ENCODE measurements around the gene NBPF1. TPM values are rescaled to one million over a fixed set of nuclear protein-coding genes. Genes with fewer than 3 reads are reported as not detected.
"Not testable (repeated sequence)": the region's sequence is repeated elsewhere in the genome, so short reads cannot be mapped to it uniquely, and the experiment has no call there.

The NBPF1 gene
- total RNA-seq, 1 experiment from 2014 or later = 27.7 TPM

DNA sequence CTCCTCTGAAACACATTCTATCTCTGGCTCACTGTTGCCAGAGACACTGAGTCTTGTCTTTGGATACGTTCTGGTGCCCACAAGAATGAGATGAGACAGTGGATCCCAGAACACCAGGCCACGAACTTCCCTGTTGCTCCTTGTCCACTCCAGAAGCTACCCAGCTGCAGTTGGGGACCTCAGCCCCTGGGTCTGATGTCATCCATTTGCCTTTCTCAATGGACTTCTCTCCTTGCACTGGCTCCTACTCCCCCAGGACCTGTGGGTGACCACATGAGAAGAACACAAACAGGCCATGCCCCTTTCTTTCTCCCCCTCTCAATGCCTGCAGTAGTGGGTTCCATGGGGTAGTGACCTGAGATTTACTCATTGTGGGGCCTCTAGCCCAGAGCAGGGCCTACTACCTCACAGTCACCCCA lies 5.9 kb downstream of the NBPF1 start:
- Histone ChIP-seq H3K27me3 (ENCODE audit: insufficient read depth, low read length) (no peaks in the 10 kb centered on the region; the same call in 1 of the 2 replicates), H4K20me1 (ENCODE audit: control insufficient read depth, insufficient read depth, insufficient read length) (no peaks in the 10 kb centered on the region), H2AK5ac (ENCODE audit: insufficient read length, low read length) (no peak overlapping the region), H3K56ac (ENCODE audit: insufficient read length, low read depth, low read length) (no peak overlapping the region), H3K18ac (ENCODE audit: insufficient read length, low read depth, low read length) (no peak overlapping the region), H2BK120ac (ENCODE audit: low read depth, low read length, poor library complexity, severe bottlenecking) (no peak overlapping the region), H2AFZ (ENCODE audit: low read length) (no peak overlapping the region), H2BK15ac (ENCODE audit: low read depth, low read length) (no peak overlapping the region), H4K5ac (ENCODE audit: insufficient read length, low read depth, low read length) (no peak overlapping the region), H2BK12ac (ENCODE audit: insufficient read length, low read depth, low read length) (no peak overlapping the region), H3K9ac (ENCODE audit: extremely low read depth, insufficient read length, low read length) (no peak overlapping the region), H3K23ac (ENCODE audit: insufficient read length, low read depth, low read length) (no peak overlapping the region), H3K27ac (ENCODE audit: insufficient read length, low read depth, low read length) (no peak overlapping the region), H3K23me2 (ENCODE audit: insufficient read length, low read depth, low read length, poor library complexity, severe bottlenecking) (peaks cover 2% of the 10 kb centered on the region), H4K91ac (ENCODE audit: insufficient read length, low read depth, low read length) (no peak overlapping the region), H3K9me3 (ENCODE audit: control insufficient read depth, low read depth, low read length) (no peaks in the 10 kb centered on the region), H2BK20ac (ENCODE audit: low read depth, low read length, poor library complexity, severe bottlenecking) (no peak overlapping the region), H3K79me1 (ENCODE audit: insufficient read depth, low read depth, low read length, poor library complexity, severe bottlenecking) (no peaks in the 10 kb centered on the region), H4K8ac (replicated peaks; ENCODE audit: insufficient read length, low read depth, low read length) (no peak overlapping the region), H3K79me2 (ENCODE audit: insufficient read depth, low read length) (no peaks in the 10 kb centered on the region), H2BK5ac (ENCODE audit: insufficient read length, low read length) (no peak overlapping the region), H3K4ac (ENCODE audit: low read depth, low read length) (no peak overlapping the region), H3T11ph (ENCODE audit: low read length) (no peak overlapping the region), H3K4me2 (ENCODE audit: insufficient read depth, insufficient read length, low read length) (no peak overlapping the region), H3K4me1 (ENCODE audit: insufficient read depth, low read length) (no peaks in the 10 kb centered on the region; the same call in 1 of the 2 replicates), H3K14ac (ENCODE audit: insufficient read depth, low read length) (no peak overlapping the region)
- Mint-ChIP-seq H3K27me3 (ENCODE audit: low read depth) (no peaks in the 10 kb centered on the region), H3K9me3 (no peaks in the 10 kb centered on the region), H3K36me3 (ENCODE audit: insufficient read depth in 1 of 3, low read depth in 3 of 3) (no peaks in the 10 kb centered on the region), H3K4me3 (no peak overlapping the region), H3K27ac (no peak overlapping the region), H3K4me1 (no peaks in the 10 kb centered on the region)
- peak; percentile 35 for DNase-seq
- TF ChIP-seq CTCF (conservative IDR thresholded peaks at IDR 0.05) = no peak
- no CpG with 5 or more reads among the region's 2 CpGs for WGBS (ENCODE audit: extremely low coverage, insufficient read length, low lambda C conversion rate)

GRCh38 chr1:16606666-16607432 lies 6.5 kb downstream of the NBPF1 start:
- not testable (repeated sequence) for H4K8ac ChIP-seq (replicated peaks; ENCODE audit: insufficient read length, low read depth, low read length); H3K23me2 ChIP-seq (ENCODE audit: insufficient read length, low read depth, low read length, poor library complexity, severe bottlenecking); H3K9me3 ChIP-seq (ENCODE audit: control insufficient read depth, low read depth, low read length); H2BK12ac ChIP-seq (ENCODE audit: insufficient read length, low read depth, low read length); H2AFZ ChIP-seq (ENCODE audit: low read length); H3K9ac ChIP-seq (ENCODE audit: extremely low read depth, insufficient read length, low read length); H3K27ac Mint-ChIP-seq; H3K27me3 ChIP-seq (ENCODE audit: insufficient read depth, low read length); H2AK5ac ChIP-seq (ENCODE audit: insufficient read length, low read length); H2BK20ac ChIP-seq (ENCODE audit: low read depth, low read length, poor library complexity, severe bottlenecking); H3T11ph ChIP-seq (ENCODE audit: low read length); H3K27ac ChIP-seq (ENCODE audit: insufficient read length, low read depth, low read length); H4K20me1 ChIP-seq (ENCODE audit: control insufficient read depth, insufficient read depth, insufficient read length); H3K23ac ChIP-seq (ENCODE audit: insufficient read length, low read depth, low read length); H3K4me3 Mint-ChIP-seq; H3K4me2 ChIP-seq (ENCODE audit: insufficient read depth, insufficient read length, low read length); H3K4me1 ChIP-seq (ENCODE audit: insufficient read depth, low read length); H2BK15ac ChIP-seq (ENCODE audit: low read depth, low read length); H3K9me3 Mint-ChIP-seq; H3K18ac ChIP-seq (ENCODE audit: insufficient read length, low read depth, low read length); H2BK5ac ChIP-seq (ENCODE audit: insufficient read length, low read length); H3K36me3 Mint-ChIP-seq (ENCODE audit: insufficient read depth in 1 of 3, low read depth in 3 of 3); H3K4me1 Mint-ChIP-seq; H3K27me3 Mint-ChIP-seq (ENCODE audit: low read depth); H4K91ac ChIP-seq (ENCODE audit: insufficient read length, low read depth, low read length); H4K5ac ChIP-seq (ENCODE audit: insufficient read length, low read depth, low read length); H3K79me2 ChIP-seq (ENCODE audit: insufficient read depth, low read length); H3K4ac ChIP-seq (ENCODE audit: low read depth, low read length); H2BK120ac ChIP-seq (ENCODE audit: low read depth, low read length, poor library complexity, severe bottlenecking); H3K14ac ChIP-seq (ENCODE audit: insufficient read depth, low read length); H3K79me1 ChIP-seq (ENCODE audit: insufficient read depth, low read depth, low read length, poor library complexity, severe bottlenecking); H3K56ac ChIP-seq (ENCODE audit: insufficient read length, low read depth, low read length)
- 100% methylated on average over 1 of the region's 5 CpGs for WGBS (ENCODE audit: extremely low coverage, insufficient read length, low lambda C conversion rate)
- peak; percentile 23 for DNase-seq
